Measurements from ENCODE around the gene CEMP1. TPM values are rescaled to one million over a fixed set of nuclear protein-coding genes. Genes with fewer than 3 reads are reported as not detected.
A peak's percentile ranks its signal among the peaks of the same experiment; 100 is the strongest.
"Not testable (repeated sequence)": the region's sequence is repeated elsewhere in the genome, so short reads cannot be mapped to it uniquely, and the experiment has no call there.

The CEMP1 gene
- total RNA-seq, 1 donor from 2014 or later: not detected

- no peaks in the 10 kb centered on the region for H3K9me3 Mint-ChIP-seq (ENCODE audit: unreplicated experiment)
- H3K4me3 Mint-ChIP-seq (ENCODE audit: unreplicated experiment): peak overlapping the region; percentile 67
- H3K27me3 Mint-ChIP-seq (ENCODE audit: unreplicated experiment): peaks cover 24% of the 10 kb centered on the region
- TF ChIP-seq CTCF (IDR thresholded peaks at IDR 0.05; ENCODE audit: unreplicated experiment): no peak
- peaks cover 6% of the 10 kb centered on the region for H3K4me1 Mint-ChIP-seq (ENCODE audit: unreplicated experiment)
- no peaks in the 10 kb centered on the region for H3K36me3 Mint-ChIP-seq (ENCODE audit: low read depth, unreplicated experiment)
- H3K27ac Mint-ChIP-seq (ENCODE audit: unreplicated experiment): no peak overlapping the region
- no peak for DNase-seq (ENCODE audit: low spot score)
Measured at GRCh38 chr16:2533912-2534311, 2.7 kb upstream of the CEMP1 start.

GRCh38 chr16:2533142-2533755, 2.0 kb upstream of the CEMP1 start:
- Mint-ChIP-seq H3K27me3 (ENCODE audit: unreplicated experiment) (peaks cover 22% of the 10 kb centered on the region), H3K4me3 (ENCODE audit: unreplicated experiment) (peak overlapping the region; percentile 95), H3K27ac (ENCODE audit: unreplicated experiment) (peak overlapping the region; percentile 52)
- H3K9me3 Mint-ChIP-seq (ENCODE audit: unreplicated experiment); H3K4me1 Mint-ChIP-seq (ENCODE audit: unreplicated experiment); H3K36me3 Mint-ChIP-seq (ENCODE audit: low read depth, unreplicated experiment); DNase-seq (ENCODE audit: low spot score): not testable (repeated sequence)

DNA sequence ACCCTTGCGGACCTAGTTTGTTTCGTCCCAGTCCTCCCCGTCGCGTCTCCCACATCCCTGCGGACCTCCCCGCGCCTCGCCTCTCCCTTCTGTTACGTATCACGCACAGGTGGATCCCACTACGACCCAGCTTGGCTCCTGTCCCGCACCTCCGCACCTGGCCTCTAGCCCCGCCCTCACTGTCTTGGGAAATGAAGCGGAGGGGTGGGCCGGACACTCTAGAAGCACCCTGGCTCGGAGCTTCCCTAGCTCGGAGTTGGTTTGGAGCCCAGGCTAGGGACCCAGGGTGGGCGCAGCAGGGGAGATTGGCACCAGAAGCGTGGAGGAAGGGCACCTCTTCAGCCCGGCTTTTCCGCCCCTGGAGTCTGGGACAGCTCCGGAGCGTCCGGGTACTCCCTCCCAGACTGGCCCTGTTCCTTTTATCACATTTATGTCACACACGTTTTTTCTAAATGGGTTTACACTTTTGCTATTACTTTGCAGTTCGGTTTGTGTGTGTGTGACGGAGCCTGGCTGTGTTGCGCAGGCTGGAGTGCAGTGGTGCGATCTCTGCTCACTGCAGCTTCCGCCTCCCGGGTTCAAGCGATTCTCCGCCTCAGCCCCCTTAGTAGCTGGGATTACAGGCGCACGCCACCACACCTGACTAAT, 1.4 kb upstream of the CEMP1 start:
- H3K9me3 Mint-ChIP-seq (ENCODE audit: unreplicated experiment): no peaks in the 10 kb centered on the region
- no peak for TF ChIP-seq CTCF (IDR thresholded peaks at IDR 0.05; ENCODE audit: unreplicated experiment)
- peaks cover 22% of the 10 kb centered on the region for H3K27me3 Mint-ChIP-seq (ENCODE audit: unreplicated experiment)
- H3K27ac Mint-ChIP-seq (ENCODE audit: unreplicated experiment): peak overlapping the region; percentile 52
- peak overlapping the region; percentile 95 for H3K4me3 Mint-ChIP-seq (ENCODE audit: unreplicated experiment)
- DNase-seq (ENCODE audit: low spot score): no peak
- H3K36me3 Mint-ChIP-seq (ENCODE audit: low read depth, unreplicated experiment): no peaks in the 10 kb centered on the region
- H3K4me1 Mint-ChIP-seq (ENCODE audit: unreplicated experiment): peaks cover 3% of the 10 kb centered on the region

DNA sequence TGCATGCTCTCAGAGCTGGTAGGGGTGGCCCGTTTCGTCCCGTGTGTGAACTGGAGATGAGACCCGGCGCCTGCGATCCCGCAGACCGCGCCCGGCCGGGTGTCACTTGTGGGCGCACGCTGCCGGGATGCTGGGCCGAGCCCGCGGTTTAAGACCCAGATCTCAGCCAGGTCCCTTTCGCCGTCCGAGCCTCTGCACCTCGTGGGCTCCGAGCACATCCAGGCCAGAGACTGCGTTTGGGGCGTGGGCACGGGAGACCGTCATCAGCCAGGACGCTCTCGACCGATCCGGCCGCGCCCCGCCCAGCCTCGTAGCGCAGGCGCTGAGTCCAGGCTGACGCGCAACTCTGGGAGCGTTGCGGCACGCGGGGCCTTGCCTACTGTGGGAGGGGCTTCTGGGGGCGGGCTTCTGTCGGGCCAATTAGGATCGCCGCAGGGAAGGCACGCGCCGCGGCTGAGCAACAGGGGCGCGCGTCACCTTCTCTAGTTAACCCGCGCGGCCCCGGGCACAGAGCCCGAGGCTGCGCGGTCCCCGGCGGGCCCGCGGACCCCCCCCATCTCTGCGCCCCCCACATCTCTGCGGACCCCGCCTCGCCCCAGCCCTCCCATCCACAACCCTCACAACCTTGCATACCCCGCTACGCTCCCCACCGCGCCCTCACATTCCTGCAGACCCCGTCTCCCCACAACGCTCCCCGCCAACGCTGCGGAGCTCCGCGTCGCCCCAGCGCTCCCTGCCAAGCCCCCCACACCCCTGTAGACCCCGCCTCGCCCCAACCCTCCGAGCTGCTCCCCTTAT, 687 bp upstream of the CEMP1 start:
- TF ChIP-seq CTCF (IDR thresholded peaks at IDR 0.05; ENCODE audit: unreplicated experiment): no peak
- H3K36me3 Mint-ChIP-seq (ENCODE audit: low read depth, unreplicated experiment): no peaks in the 10 kb centered on the region
- H3K4me3 Mint-ChIP-seq (ENCODE audit: unreplicated experiment): peak overlapping the region; percentile 95
- no peak overlapping the region for H3K27ac Mint-ChIP-seq (ENCODE audit: unreplicated experiment)
- no peaks in the 10 kb centered on the region for H3K9me3 Mint-ChIP-seq (ENCODE audit: unreplicated experiment)
- peak; percentile 93 for DNase-seq (ENCODE audit: low spot score)
- peaks cover 3% of the 10 kb centered on the region for H3K4me1 Mint-ChIP-seq (ENCODE audit: unreplicated experiment)
- peaks cover 19% of the 10 kb centered on the region for H3K27me3 Mint-ChIP-seq (ENCODE audit: unreplicated experiment)

DNA sequence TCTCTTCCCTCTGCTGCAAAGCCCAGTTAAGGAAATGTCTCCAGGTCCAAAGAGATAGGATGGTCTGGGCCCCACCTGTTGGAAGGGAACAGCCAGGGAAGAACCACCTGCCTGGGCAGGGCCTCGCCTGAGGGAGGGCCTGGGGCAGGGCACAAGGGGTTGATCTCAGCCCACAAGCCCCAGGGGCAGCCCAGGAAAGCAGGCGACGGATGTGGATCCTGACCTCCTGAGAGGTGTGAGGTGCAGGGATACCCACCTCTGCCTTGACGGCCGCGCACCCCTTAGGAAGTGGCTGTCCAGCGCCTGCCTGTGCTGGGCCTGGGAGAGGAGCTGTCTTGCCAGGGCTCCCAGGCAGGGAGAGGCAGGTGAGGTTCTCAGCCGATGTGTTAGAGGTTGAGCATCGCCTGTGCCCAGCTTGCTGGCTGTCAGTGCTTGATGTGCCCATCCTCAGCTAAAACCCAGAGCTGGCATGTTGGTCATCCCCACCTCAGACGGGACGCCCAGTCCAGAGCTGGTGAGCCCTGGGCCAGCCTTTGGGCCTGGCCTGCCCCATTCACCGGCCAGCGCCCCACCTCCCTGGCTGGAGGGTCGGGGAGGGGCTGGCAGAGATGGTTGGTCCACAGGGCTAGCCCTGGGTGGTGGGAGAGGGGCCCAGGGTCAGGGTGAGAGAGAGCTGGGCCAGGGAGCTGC, 434 bp downstream of the CEMP1 start:
- peak overlapping the region; percentile 24 for H3K27ac Mint-ChIP-seq (ENCODE audit: unreplicated experiment)
- H3K4me1 Mint-ChIP-seq (ENCODE audit: unreplicated experiment): peaks cover 3% of the 10 kb centered on the region
- DNase-seq (ENCODE audit: low spot score): no peak

More for the DNA sequence above, 434 bp downstream of the CEMP1 start:
- Mint-ChIP-seq H3K36me3 (ENCODE audit: low read depth, unreplicated experiment) (no peaks in the 10 kb centered on the region), H3K9me3 (ENCODE audit: unreplicated experiment) (no peaks in the 10 kb centered on the region), H3K27me3 (ENCODE audit: unreplicated experiment) (peaks cover 14% of the 10 kb centered on the region), H3K4me3 (ENCODE audit: unreplicated experiment) (peak overlapping the region; percentile 95)
- TF ChIP-seq CTCF (IDR thresholded peaks at IDR 0.05; ENCODE audit: unreplicated experiment): no peak

Measured in endothelial cell (in vitro differentiated cells).